SU-DHL-6 (cell line): ENCODE results near the gene SFT2D2.

ENCODE experiments used
- H2AFZ ChIP-seq: fragments of 200-600 bp; sonication (generic); 2 replicates; pipeline ENCODE4 v1.6.1; 2014; ENCODE audit warnings: low read depth, mild to moderate bottlenecking, moderate library complexity, mixed read lengths, antibody characterized with exemption, low read length; ENCODE audit not compliant: severe bottlenecking
- H3F3A ChIP-seq: fragments of 200-600 bp; shearing (Covaris generic); 2 replicates; pipeline ENCODE4 v1.6.0; 2016; ENCODE audit warnings: antibody characterized with exemption, mild to moderate bottlenecking; ENCODE audit not compliant: insufficient read depth
- H3K27ac ChIP-seq: fragments of 200-600 bp; sonication (generic); 2 replicates; pipeline ENCODE4 v1.5.1; 2016; ENCODE audit warnings: low read depth, mild to moderate bottlenecking, low read length, moderate library complexity, mixed read lengths
- H3K27me3 ChIP-seq: fragments of 200-600 bp; sonication (generic), shearing (Covaris generic); 2 replicates; pipeline ENCODE4 v1.6.0; 2014; ENCODE audit warnings: mild to moderate bottlenecking, low read length
- H3K36me3 ChIP-seq: fragments of 200-600 bp; sonication (generic); 2 replicates; pipeline ENCODE4 v1.6.1; 2014; ENCODE audit warnings: mild to moderate bottlenecking, low read length, mixed read lengths
- H3K4me2 ChIP-seq: fragments of 300-600, 200-600 bp; shearing (Covaris generic), sonication (generic); 2 replicates; pipeline ENCODE4 v1.6.0; 2014; ENCODE audit warnings: low read length, low read depth, mild to moderate bottlenecking; ENCODE audit not compliant: poor library complexity, severe bottlenecking
- H3K4me3 ChIP-seq: fragments of 200-600 bp; sonication (generic); 2 replicates; pipeline ENCODE4 v1.5.1; 2014; ENCODE audit warnings: antibody characterized with exemption, low read length, mild to moderate bottlenecking, mixed read lengths; ENCODE audit not compliant: insufficient read depth, poor library complexity, severe bottlenecking
- H3K79me2 ChIP-seq: fragments of 200-600 bp; sonication (generic); 2 replicates; pipeline ENCODE4 v1.6.1; 2014; ENCODE audit warnings: mild to moderate bottlenecking, low read length, moderate library complexity; ENCODE audit not compliant: insufficient read depth
- H3K9ac ChIP-seq: fragments of 200-600 bp; sonication (generic); 2 replicates; pipeline ENCODE4 v1.7.0; 2014; ENCODE audit warnings: mild to moderate bottlenecking, low read length
- H3K9me2 ChIP-seq: fragments of 200-600 bp; sonication (generic); replicated peaks from 2 replicates; pipeline ENCODE4 v1.6.1; 2014; ENCODE audit warnings: low read length; ENCODE audit not compliant: insufficient read depth
- H3K9me3 ChIP-seq: fragments of 200-600 bp; sonication (generic); 2 replicates; pipeline ENCODE4 v1.6.1; 2014; ENCODE audit warnings: low read length, mixed read lengths; ENCODE audit not compliant: insufficient read depth
- H4K20me1 ChIP-seq: fragments of 200-600 bp; sonication (generic); 2 replicates; pipeline ENCODE4 v1.6.1; 2014; ENCODE audit warnings: low read depth, mild to moderate bottlenecking, antibody characterized with exemption, low read length, moderate library complexity, mixed read lengths
- CTCF ChIP-seq: fragments of 200-600 bp; sonication (generic); IDR thresholded peaks from one replicate; pipeline ENCODE4 v1.5.1; 2017; ENCODE audit warnings: antibody characterized with exemption, mild to moderate bottlenecking, low read length, moderate library complexity; ENCODE audit not compliant: insufficient read depth, poor library complexity, severe bottlenecking
- EZH2phosphoT487 ChIP-seq: fragments of 200-600 bp; sonication (generic), shearing (Covaris generic); conservative IDR thresholded peaks from 2 replicates; pipeline ENCODE4 v1.6.1; 2018; ENCODE audit warnings: mild to moderate bottlenecking, antibody characterized with exemption, low read length, moderate library complexity, mixed read lengths

The SFT2D2 gene

GRCh38 chr1:168259567-168259966 lies 33.8 kb downstream of the SFT2D2 start:
- no peak overlapping the region for H3K4me3 ChIP-seq
- TF ChIP-seq EZH2phosphoT487 (no peak), CTCF (no peak)
- no peak overlapping the region for H3K4me2 ChIP-seq
- no peak overlapping the region for H3K9ac ChIP-seq
- H4K20me1 ChIP-seq: no peaks in the 10 kb centered on the region
- peaks cover 24% of the 10 kb centered on the region for H3K36me3 ChIP-seq
- H3K9me3 ChIP-seq: peaks cover 3% of the 10 kb centered on the region; the same call in 1 of the 2 replicates
- no peaks in the 10 kb centered on the region for H3K27me3 ChIP-seq
- H3F3A ChIP-seq: no peaks in the 10 kb centered on the region
- H3K79me2 ChIP-seq: peaks cover 8% of the 10 kb centered on the region; the same call in 1 of the 2 replicates
- H3K9me2 ChIP-seq: no peaks in the 10 kb centered on the region
- no peak overlapping the region for H3K27ac ChIP-seq
- H2AFZ ChIP-seq: no peak overlapping the region

- H4K20me1 ChIP-seq: no peaks in the 10 kb centered on the region
- no peaks in the 10 kb centered on the region for H3K27me3 ChIP-seq
- H3K9me3 ChIP-seq: no peaks in the 10 kb centered on the region
- no peak overlapping the region for H3K4me2 ChIP-seq
- no peak for TF ChIP-seq EZH2phosphoT487
- no peak for TF ChIP-seq CTCF
- H3K27ac ChIP-seq: no peak overlapping the region
- no peak overlapping the region for H3K4me3 ChIP-seq
- no peaks in the 10 kb centered on the region for H3K9me2 ChIP-seq
- no peak overlapping the region for H3K9ac ChIP-seq
- H3K36me3 ChIP-seq: peaks cover 17% of the 10 kb centered on the region
- H3K79me2 ChIP-seq: 0 out of 2 replicates have a peak, but pooled peaks cover 6% of the 10 kb centered on the region
- no peaks in the 10 kb centered on the region for H3F3A ChIP-seq
- H2AFZ ChIP-seq: no peak overlapping the region
These were observed 34.6 kb downstream of the SFT2D2 start for GRCh38 chr1:168260393-168260792.

GRCh38 chr1:168261390-168261789 lies 35.6 kb downstream of the SFT2D2 start:
- H3K9ac ChIP-seq: no peak overlapping the region
- H3K4me2 ChIP-seq: no peak overlapping the region
- no peaks in the 10 kb centered on the region for H3F3A ChIP-seq
- H4K20me1 ChIP-seq: no peaks in the 10 kb centered on the region
- no peaks in the 10 kb centered on the region for H3K9me3 ChIP-seq
- H3K36me3 ChIP-seq: peaks cover 11% of the 10 kb centered on the region
- no peak overlapping the region for H2AFZ ChIP-seq
- no peaks in the 10 kb centered on the region for H3K27me3 ChIP-seq
- H3K27ac ChIP-seq: no peak overlapping the region
- H3K9me2 ChIP-seq: no peaks in the 10 kb centered on the region
- TF ChIP-seq CTCF (no peak), EZH2phosphoT487 (no peak)
- 0 out of 2 replicates have a peak, but pooled peaks cover 6% of the 10 kb centered on the region for H3K79me2 ChIP-seq
- H3K4me3 ChIP-seq: no peak overlapping the region
